K562 (cell line): ENCODE results near the gene ATL2. TPM values are rescaled to one million over a fixed set of nuclear protein-coding genes. Genes with fewer than 3 reads are reported as not detected.
A peak's percentile ranks its signal among the peaks of the same experiment; 100 is the strongest.

Experiments used
- ARID4B ChIP-seq: sonication (generic); formaldehyde crosslinking; IDR thresholded peaks from 2 replicates; pipeline ENCODE4 v1.8.0; 2022; ENCODE audit warnings: mild to moderate bottlenecking, missing genetic modification reagents
- ATF1 ChIP-seq, 2 experiments: fragments of 450-650 bp in 1 of 2; IDR thresholded peaks; 2 replicates each; pipeline ENCODE4 v1.6.1; 2016; ENCODE audit warnings: missing compliant biosample characterization in 1 of 2, missing genetic modification characterization in 1 of 2
- CLOCK ChIP-seq: fragments of 250-450 bp; sonication (Bioruptor Pico); IDR thresholded peaks from 2 replicates; pipeline ENCODE4 v1.4.0; 2020; ENCODE audit warnings: mild to moderate bottlenecking, moderate library complexity, borderline replicate concordance
- HDAC3 ChIP-seq: fragments of 450-650 bp; IDR thresholded peaks from 2 replicates; pipeline ENCODE4 v1.6.1; 2018; ENCODE audit warnings: borderline replicate concordance, mild to moderate bottlenecking, moderate library complexity; ENCODE audit not compliant: partially characterized antibody
- KDM5B ChIP-seq: fragments of 200-600 bp; sonication (generic); IDR thresholded peaks from 2 replicates; pipeline ENCODE4 v1.6.1; 2012; ENCODE audit warnings: low read depth, mild to moderate bottlenecking, moderate library complexity, low read length, control low read depth, inconsistent platforms; ENCODE audit not compliant: insufficient replicate concordance
- NR2F6 ChIP-seq: fragments of 450-650 bp; formaldehyde crosslinking; IDR thresholded peaks from 2 replicates; pipeline ENCODE4 v1.4.0; 2020; ENCODE audit warnings: mild to moderate bottlenecking
- PBX2 ChIP-seq, 2 experiments: IDR thresholded peaks in 1 of 2; conservative IDR thresholded peaks in 1 of 2; 2 replicates each; pipeline ENCODE4 v1.6.1; 2016; ENCODE audit warnings: low read depth in 2 of 2, mild to moderate bottlenecking in 1 of 2, missing compliant biosample characterization in 1 of 2, missing genetic modification characterization in 1 of 2, moderate library complexity in 1 of 2
- SAP30 ChIP-seq: fragments of 200-600 bp; sonication (generic); IDR thresholded peaks from 2 replicates; pipeline ENCODE4 v1.6.1; 2012; ENCODE audit warnings: borderline replicate concordance, low read depth, mild to moderate bottlenecking, moderate library complexity, low read length, control low read depth, inconsistent platforms; ENCODE audit not compliant: insufficient read depth, poor library complexity, severe bottlenecking
- TCF15 ChIP-seq: fragments of 250-450 bp; sonication (Bioruptor Pico); IDR thresholded peaks from 2 replicates; pipeline ENCODE4 v1.8.0; 2022; ENCODE audit warnings: moderate library complexity, mild to moderate bottlenecking, inconsistent platforms
- TGIF2 ChIP-seq: sonication (generic); formaldehyde crosslinking; IDR thresholded peaks from 2 replicates; pipeline ENCODE4 v1.8.1; 2022; ENCODE audit warnings: mild to moderate bottlenecking, missing genetic modification reagents, moderate library complexity
- WHSC1 ChIP-seq: IDR thresholded peaks from one replicate; pipeline ENCODE4 v1.6.1; 2012; ENCODE audit warnings: low read length, control low read depth, inconsistent platforms
- ZNF165 ChIP-seq: fragments of 250-450 bp; sonication (Bioruptor Pico); IDR thresholded peaks from 2 replicates; pipeline ENCODE4 v1.4.0; 2020; ENCODE audit warnings: borderline replicate concordance
- polyA plus RNA-seq, 8 experiments: library from polyadenylated mRNA; depleted of rRNA in 4 of 8; stranded (reverse) in 5 of 8; unstranded in 3 of 8; fragments of >200 nt; fragmentation: Nextera tagmentation in 2 of 8; fragmentation: Illumina TruSeq in 1 of 8; extraction: Ambion mirVana in 2 of 8; extraction: Trizol in 1 of 8; gene quantifications; 2 replicates each; pipeline versions ENCODE4 v1.2.1 to v1.2.3, GENCODE V29; 2011 to 2014; ENCODE audit warnings: inconsistent platforms in 1 of 8, missing spikeins in 1 of 8
- total RNA-seq, 7 experiments: library from RNA; depleted of rRNA in 6 of 7; stranded (reverse); fragments of >200 nt in 6 of 7; fragmentation: Illumina TruSeq in 2 of 7; extraction: Trizol in 2 of 7; gene quantifications; 2 replicates each; pipeline versions ENCODE4 v1.2.1 to v1.2.3, GENCODE V29; 2011 to 2021; ENCODE audit warnings: low replicate concordance in 1 of 7
- TF ChIP-seq, protein P1 (sequence below): fragments of 450-650 bp; conservative IDR thresholded peaks from 2 replicates; pipeline ENCODE4 v1.6.1; 2016; ENCODE audit warnings: missing genetic modification characterization, low read depth, mild to moderate bottlenecking, control low read depth, missing compliant biosample characterization

The ATL2 gene
- total and polyA plus RNA-seq, 9 of the 15 experiments (the other 6 are each of a cell fraction or from before 2014, with no cell fraction given) = 12.0 to 80.8 (median 70.2) TPM

GRCh38 chr2:38376346-38377049, 575 bp downstream of the ATL2 start (continued):
- TF ChIP-seq ARID4B (peak; percentile 82), TGIF2 (CRISPR knock-in tag) (no peak), SAP30 (no peak), ZNF165 (CRISPR knock-in tag) (no peak), ATF1 (CRISPR knock-in tag; IDR thresholded peaks at IDR 0.05) (no peak), ATF1 (tag; IDR thresholded peaks at IDR 0.05) (no peak), WHSC1 (no peak), KDM5B (peak; percentile 28), CLOCK (CRISPR knock-in tag) (no peak), TCF15 (CRISPR knock-in tag) (no peak), HDAC3 (no peak), PBX2 (CRISPR knock-in tag; IDR thresholded peaks at IDR 0.05; ENCODE audit: low read depth) (no peak), PBX2 (tag; conservative IDR thresholded peaks at IDR 0.05; ENCODE audit: low read depth) (no peak), NR2F6 (CRISPR knock-in tag) (no peak)
- TF ChIP-seq, protein P1, sequence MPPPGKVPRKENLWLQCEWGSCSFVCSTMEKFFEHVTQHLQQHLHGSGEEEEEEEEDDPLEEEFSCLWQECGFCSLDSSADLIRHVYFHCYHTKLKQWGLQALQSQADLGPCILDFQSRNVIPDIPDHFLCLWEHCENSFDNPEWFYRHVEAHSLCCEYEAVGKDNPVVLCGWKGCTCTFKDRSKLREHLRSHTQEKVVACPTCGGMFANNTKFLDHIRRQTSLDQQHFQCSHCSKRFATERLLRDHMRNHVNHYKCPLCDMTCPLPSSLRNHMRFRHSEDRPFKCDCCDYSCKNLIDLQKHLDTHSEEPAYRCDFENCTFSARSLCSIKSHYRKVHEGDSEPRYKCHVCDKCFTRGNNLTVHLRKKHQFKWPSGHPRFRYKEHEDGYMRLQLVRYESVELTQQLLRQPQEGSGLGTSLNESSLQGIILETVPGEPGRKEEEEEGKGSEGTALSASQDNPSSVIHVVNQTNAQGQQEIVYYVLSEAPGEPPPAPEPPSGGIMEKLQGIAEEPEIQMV = no peak
